NCI-H345 (cell line): ENCODE results near the gene GLYATL1B.
A peak's percentile ranks its signal among the peaks of the same experiment; 100 is the strongest.
"Not testable (repeated sequence)": the region's sequence is repeated elsewhere in the genome, so short reads cannot be mapped to it uniquely, and the experiment has no call there.

Experiments
- DNase-seq: peaks from one replicate; lab custom pipeline; 2025; lab: John Stamatoyannopoulos, UW

GLYATL1B gene

DNA sequence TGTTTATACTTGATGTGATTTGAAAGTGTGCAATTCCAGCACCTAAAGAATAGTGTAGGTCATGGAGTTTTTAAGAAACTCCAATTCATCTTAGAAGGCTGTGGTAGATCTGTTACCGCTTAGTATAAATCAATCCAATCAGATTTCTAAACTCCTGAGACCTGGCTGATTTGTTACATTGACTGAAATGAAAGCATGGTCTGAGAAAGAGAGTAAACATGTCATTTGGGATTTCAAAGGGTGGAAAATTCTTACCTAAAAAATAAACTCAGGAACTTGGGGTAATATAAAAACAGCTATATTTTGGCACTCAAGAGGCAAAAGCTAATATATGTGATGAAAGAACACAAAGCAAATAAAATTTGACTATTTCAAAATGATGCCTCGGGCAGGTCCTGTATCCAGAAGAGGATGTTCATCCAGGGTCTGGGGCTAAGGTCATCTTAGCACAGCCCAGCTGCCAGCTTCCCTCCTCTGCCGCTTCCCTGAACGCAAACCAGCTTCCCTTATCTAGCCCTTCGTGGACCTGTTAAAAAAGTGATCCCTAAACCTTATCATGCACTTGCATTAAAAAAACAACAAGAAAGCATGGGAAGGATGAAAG lies 10.0 kb downstream of the GLYATL1B start:
- not testable (repeated sequence) for DNase-seq

DNA sequence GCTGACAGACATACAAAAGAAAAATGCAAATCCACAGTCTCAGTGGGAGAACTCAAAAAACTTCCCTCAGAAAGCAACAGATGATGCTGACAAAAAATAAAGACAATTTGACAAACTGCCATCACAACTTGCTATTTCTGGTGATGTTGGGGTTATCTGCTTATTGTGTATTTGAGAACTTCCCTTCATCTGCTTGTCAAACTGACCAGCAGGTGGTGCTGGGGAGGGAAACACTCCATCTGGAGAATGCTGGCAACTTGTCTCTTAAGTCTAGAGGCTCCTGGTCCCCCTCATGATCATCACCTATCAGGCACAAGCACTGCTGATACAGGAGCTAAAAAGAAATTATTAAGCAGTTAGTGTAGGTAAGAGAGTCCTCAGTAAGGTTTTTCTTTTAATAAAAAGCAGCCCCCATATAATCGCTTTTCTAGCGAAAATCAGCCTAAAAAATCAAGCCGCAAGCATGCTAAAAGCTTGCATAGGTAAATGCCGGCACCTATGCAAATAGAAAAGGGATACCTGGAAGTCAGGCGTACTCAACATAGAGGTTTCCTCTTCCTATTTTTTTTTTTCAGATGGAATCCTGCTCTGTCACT lies 11.1 kb downstream of the GLYATL1B start:
- DNase-seq = no peak

DNA sequence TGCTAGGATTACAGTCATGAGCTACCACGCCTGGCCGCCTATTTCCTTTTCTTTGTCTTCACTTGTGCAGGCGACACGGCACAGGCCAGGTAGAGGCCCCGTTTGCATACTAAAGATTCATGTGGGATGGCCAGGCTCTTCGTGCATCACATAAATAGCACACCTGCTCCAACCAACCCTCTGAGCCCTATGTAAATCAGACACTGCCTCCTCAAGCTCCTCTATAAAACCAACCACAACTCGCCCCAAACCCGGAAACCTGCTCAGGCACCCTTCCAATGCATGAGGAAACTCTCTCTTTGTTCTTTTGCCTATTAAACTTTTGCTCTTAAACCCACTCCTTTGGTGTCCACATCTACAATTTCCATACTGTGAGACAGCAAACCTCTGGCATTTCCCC lies 11.8 kb downstream of the GLYATL1B start:
- not testable (repeated sequence) for DNase-seq

DNA sequence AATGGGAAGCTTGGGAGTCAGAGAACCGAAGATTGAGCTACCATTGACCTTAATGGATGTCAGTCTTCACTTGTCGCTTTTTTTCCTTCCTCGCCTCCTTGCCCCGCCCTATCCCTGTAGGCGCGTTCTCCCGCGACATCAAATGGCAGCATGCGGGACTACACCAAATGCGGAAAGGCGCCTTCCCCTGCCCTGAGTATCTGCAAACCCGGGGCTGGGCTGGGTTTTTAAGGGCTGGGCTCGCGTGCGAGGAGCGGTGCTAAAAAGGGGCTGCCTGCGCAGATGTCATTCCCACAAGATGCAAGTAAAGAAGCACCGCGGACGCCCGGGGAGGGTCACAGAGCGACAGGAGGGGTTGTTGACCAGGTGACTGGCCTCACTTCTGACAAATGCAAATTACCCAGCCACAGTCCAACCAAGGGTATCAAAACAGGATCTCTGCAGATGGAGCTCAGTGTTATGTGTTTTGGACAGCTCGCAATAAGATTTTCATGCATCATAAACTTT lies 16.2 kb downstream of the GLYATL1B start:
- DNase-seq = no peak

DNA sequence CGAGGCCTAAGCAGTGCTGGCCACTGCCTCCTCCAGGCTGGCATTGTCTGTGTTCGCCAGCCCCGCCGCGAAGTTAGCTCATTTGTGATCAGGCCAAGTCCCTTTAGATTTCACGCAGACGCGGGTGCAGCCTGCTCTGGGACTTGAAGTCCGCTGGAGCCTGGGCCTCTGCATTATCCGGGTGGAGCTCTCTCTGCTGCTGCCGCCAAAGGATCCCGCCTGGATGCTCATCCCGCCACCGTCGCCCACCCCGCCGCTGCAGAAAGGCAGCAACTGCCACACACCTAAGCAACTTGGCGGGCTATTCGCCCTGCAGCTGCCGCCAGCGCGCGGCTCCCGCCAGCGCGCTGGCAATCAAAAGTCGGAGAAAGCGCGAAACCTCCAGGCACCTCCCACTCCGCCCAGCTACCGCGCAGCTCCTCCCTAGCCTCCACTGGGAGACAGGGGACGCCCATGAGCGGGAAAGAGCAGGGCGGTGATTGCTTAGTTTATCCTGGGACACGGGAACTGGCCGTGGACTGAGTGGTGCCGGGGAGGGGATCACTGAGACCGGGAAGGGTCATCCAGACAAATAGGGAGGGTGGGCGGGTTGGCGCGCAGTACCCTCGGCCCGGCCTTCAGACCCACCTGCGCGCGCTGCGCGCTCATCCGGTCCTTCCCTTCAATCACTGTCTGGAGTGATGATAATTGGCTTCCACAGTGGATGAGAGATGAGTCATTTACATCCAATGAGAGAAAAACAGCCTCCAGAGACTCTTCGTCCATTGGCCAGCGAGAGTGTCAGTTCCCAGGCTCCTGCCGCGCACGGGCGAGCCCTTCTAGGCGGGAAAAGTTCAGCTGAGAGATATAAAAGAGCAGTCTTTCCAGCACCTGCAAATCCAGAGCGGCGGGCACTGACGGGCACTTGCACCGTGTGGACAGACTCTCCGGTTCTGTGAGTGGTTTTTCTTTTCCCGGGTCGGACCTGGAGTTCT lies 20.5 kb downstream of the GLYATL1B start, which contains the start of gene FAM111B:
Gene FAM111B (plus strand): TSS at position 875 of the 974 bp plus-strand sequence. CDS start 2,389 bp downstream, outside the sequence.
- peak; percentile 99 for DNase-seq

DNA sequence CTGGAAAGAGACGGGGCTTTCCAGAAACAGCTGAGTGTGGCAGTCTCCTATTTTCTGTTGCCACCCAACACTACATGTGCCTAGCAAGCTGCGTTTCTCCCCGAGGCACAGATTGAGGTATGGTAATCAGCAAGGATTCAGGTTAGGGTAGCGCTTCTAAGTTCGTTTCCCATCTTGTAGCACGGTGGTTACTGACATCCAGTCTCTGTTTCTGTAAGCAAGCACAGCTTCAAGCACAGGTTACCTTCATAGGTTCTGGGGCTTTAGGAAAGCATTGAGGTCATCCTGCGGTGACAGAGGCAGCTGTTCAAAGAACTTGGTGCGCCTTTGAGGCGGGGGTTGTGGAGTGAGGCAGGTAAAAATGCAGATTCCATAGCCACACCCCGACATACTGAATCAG lies 21.6 kb downstream of the GLYATL1B start:
- peak; percentile 14 for DNase-seq

DNA sequence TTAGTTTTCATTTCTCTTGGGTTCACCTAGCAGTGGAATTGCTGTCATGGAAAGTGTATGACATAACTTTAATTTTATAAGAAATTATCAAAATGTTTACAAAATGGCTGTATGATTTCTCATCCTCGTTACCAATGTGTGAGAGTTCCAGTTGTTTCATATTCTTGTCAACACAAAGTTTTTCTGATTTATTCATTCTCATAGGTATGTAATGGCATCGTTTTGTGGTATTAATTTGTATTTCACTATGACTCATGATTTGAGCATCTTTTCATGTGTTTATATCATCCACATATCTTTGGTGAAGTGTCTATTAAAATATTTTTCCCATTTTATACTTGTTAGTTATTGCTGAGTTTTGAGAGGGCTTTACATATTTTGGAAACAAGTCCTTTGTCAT lies 26.4 kb downstream of the GLYATL1B start:
- no peak for DNase-seq

DNA sequence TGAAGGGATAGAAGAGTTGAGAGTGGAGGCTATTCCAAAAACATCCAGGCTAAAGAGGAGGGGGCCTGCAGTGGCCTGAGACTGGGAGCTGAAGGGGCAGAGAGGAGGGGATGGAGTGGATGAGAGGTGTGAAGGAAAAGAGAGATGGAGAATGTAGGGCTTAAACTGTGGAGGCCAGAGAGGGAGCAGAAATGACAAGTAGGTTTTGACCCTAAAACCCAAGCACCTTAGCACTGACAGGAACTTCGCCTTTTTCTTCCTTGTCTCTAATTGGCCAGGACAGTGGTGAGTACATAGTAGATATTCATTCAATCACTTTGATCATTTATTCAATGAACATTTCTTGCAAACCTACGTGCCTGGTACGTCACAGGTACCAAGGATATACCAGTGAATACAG lies 28.2 kb downstream of the GLYATL1B start:
- no peak for DNase-seq

DNA sequence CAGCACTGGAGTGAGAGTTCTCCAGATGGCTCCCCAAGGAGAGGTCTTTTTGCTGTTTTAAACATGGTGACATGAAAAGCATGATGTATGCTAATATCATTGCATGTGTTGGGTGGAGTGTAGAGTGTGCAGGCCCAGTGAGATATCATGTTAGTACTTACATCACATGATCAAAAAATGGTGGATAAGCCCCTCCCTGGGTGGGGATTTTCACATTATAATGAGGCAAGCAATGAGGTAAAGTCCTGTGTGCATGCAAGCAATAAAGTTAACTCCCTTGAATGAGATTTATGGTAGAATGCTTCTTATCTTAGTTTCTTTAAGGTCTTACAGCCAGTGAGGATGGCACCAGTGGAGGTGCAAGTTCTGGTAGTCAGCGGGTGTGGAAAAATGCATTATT lies 29.4 kb downstream of the GLYATL1B start:
- no peak for DNase-seq

DNA sequence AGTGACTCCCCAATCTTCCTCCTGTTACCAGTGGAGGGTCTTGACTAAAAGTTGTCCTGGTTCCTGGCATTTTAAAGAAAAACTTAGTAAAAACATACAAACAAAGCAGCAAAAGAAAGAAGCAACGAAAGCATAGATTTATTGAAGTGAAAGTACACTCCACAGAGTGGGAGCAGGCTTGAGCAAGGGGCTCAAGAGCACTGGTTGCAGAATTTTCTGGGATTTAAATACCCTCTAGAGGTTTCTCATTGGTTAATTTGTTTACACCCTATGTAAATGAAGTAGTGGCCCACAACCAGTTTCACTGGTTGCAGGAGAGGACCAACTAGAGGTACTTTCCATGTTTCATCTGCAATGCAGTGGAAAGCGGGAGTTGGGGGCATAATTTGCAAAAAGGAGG lies 31.7 kb downstream of the GLYATL1B start:
- DNase-seq = no peak

DNA sequence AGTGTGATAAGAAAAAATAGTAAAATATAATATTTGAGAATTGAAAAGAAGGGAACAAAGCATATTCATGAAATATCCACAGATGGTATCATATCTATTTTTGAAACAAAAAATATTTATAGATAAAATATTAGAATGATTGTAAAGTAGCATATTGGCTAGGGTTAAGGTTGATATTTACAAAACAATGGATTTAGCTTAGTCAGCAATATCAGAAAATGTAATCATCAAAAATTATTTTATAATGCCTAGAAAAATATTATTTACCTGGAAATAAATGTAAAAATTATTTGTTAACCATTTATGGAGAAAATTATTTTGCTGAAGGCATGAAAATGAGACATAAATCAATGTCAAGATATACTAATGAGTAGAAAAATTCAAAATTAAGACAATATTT lies 33.7 kb downstream of the GLYATL1B start:
- DNase-seq = no peak

DNA sequence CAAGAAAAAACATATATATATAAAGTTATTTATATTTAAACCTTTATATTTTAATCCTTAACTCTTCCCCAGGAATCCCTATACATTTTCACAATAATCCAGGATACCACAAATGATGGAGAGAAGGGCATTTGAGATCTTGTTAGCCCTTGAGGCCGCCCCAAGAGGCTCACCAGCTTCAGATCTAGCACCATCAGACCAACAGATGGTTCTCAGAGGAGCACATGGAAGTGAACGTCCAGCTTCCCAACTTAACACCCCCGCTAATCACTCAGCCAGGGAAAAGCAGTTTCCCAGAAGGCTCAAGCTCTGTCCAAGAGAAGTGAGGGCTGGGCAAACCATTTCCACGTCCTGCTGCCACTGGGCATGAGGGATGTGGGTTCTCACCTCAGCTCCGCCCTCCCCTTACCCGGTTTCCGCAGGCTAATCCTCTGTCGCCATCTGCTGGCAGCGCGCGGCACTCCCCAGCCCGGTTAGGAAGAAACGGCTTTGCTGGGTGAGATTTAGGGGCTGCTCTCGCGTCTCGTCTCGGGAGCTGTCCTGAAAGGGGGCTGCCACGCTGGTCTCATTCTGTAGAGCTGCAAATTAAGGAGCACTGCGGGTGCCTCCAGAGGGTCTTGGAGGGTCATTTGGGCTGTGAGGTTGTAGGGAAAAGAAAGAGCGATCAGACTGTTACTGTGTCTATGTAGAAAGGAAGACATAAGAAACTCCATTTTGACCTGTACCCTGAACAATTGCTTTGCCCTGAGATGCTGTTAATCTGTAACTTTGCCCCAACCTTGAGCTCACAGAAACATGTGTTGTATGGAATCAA lies 49.7 kb downstream of the GLYATL1B start:
- peak; percentile 56 for DNase-seq

DNA sequence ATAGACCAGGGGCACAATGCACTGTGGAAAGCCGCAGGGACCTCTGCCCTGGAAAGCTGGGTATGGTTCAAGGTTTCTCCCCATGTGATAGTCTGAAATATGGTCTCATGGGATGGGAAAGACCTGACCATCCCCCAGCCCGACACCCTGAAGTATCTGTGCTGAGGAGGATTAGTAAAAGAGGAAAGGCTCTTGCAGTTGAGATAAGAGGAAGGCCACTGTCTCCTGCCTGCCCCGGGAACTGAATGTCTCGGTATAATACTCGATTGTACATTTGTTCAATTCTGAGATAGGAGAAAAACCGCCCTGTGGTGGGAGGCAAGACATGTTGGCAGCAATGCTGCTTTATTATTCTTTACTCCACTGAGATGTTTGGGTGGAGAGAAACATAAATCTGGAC lies 50.4 kb downstream of the GLYATL1B start:
- DNase-seq = not testable (repeated sequence)

DNA sequence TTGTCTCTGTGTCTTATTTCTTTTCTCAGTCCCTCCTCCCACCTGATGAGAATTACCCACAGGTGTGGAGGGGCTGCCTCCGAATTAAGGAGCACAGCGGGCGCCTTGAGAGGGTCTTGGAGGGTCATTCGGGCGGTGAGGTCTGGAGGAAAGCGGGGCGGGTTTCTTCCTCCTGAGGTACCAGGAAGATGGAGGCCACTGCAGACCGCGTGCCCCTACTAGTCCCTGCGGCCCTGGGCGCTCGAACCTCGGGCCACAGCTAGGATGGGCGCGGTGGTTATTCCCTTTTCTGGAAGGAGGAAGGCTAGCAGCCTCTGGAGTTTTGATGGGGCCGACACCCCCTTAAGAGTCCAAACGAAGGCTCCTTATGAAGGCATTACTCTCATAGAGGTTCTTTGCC lies 51.1 kb downstream of the GLYATL1B start:
- no peak for DNase-seq

DNA sequence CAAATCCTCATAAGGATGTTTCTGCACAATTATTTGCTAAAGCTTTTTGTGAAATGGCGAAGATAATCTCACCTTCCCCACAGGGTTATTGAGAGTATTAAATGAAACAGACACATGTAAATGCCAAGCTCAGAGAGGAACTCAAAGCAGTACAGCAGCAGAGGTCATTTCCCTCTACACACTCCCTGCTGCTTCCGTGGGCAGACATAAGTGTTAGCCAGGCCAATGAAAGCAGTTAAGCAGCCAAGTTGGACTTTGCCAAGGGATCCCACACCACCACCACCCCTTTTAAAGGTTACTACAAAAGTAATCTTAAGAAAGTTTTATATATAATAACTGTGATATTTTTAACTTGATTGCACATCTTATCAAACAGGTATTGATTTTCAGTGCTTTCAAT lies 52.5 kb downstream of the GLYATL1B start:
- no peak for DNase-seq

DNA sequence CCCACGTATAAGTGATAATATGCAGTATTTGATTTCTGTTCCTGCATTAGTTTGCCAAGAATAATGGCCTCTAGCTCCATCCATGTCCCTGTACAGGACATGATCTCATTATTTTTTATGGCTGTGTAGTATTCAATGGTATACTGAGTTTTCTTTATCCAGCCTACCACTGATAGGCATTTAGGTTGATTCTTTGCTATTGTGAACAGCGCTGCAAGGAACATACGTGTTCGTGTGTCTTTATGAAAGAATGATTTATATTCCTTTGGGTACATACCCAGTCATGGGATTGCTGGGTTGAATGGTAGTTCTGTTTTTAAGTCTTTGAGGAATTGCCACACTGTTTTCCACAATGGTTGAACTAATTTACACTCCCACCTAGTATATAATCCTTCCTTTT lies 55.1 kb downstream of the GLYATL1B start:
- no peak for DNase-seq

DNA sequence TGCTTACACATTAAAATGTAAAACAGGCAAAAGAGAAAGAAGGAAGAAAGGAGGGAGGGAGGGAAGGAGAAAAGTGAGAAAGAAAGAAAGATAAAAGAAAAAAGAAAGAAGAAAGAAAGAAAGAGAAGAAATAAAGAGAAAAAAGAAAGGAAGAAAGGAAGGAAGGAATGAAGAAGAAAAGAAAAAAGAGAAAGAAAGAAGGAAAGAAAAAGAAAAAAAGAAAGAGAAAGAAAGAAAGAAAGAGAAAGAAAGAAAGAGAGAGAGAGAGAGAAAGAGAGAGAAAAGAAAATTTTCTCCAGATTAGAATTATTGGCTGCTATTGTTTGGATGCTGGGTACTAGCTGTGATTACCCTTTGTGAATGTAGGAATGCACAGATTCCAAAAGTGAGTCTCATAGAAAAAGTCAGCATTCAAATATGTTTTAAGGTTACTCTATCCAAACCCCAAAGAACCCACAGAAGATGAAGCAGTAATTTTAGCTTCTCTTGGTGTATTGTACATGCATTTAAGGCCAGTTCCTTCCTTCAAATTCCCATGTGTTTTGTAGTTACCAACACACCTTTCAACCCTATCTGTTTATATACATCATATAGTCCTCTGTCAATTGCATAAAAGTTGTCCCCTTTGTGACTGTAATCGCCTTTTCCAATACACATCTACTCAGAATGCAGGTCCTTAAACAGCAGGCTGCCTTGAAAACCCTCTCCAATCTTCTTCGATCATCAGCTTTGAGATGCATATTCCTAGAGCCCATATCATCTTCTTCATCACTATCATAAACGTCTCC lies 55.8 kb downstream of the GLYATL1B start:
- DNase-seq = no peak

DNA sequence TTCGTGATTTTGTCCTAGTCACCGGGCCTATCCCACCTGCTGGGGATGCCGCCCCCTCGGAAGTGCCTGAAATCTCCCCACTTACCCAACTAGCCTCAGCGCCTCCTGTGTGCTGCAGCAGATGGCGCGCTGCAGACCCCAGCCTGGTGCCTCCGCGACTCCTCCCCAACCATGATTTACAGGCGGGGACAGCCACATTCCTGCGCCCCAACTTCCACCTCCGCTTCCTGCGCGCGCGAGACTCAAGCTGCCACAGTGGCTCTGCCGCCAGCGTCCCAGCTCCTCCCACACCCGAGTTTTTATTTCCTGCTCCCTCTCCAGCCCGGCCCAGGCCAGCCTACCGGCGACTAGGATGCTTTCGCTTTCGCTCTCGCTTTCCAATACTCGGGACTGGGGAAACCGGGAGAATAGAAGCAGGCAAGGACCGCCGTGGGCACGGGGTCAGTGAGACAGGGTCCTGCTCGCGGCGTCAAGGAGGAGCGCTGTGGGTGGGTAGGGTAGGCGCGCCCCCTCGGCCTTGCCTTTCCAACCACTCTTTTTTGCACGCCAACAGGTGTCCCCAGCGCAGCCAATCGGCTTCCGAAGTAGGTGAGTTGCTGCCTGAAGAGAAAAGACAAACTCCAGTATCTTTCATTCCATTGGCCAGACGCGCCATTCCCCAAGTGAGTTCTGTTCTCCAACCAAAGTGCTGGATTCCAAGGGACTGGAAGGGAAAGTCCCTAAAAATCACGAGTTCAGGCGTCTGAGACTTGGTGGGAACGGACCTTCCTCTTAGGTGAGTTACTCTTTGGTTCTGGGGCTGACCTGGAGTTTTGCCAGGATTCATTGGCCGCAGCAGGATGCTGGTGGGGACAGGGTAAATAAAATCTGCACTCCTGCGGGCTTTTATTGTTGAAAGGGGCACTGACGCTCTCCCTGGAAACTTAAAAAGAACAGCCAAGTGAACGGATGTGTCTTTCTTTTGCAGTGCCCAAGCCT lies 56.7 kb downstream of the GLYATL1B start, which contains the start of gene FAM111A:
Gene FAM111A (plus strand): TSS at position 327 of the 978 bp plus-strand sequence. CDS start 6,017 bp downstream, outside the sequence.
- peak; percentile 94 for DNase-seq

DNA sequence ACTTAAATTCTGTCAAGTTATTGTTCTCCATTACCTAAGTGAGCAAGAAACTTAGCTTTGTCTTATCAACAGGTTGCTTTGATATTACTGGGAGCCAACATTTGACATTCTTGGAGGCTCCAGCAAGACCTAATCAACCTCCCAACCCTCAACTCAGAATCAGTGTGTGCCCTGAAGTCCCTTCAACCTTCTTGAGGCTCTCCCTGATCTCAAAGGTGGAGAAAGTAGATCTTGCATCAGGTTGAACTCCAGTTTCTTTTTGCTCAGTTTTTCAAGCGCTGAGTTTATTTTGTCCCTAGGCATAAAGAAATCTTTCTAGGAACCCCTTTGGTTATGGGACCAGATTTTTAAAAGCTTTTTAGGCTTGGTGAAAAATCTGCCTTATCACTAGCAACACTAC lies 58.0 kb downstream of the GLYATL1B start:
- no peak for DNase-seq
